ENCODE measurements around the gene SLC9B1.
"Not testable (repeated sequence)": the region's sequence is repeated elsewhere in the genome, so short reads cannot be mapped to it uniquely, and the experiment has no call there.

GRCh38 chr4:102919697-102920096 is 99.8 kb downstream of the SLC9B1 start:
- not testable (repeated sequence) for TF ChIP-seq POLR2A, CTCF (IDR thresholded peaks at IDR 0.05)

All from testis (tissue), 2 donors.